GM23248 (cell line): Measurements from ENCODE around the gene ACTN1. TPM values are rescaled to one million over a fixed set of nuclear protein-coding genes. Genes with fewer than 3 reads are reported as not detected.

Source experiments
- DNase-seq: peaks from one replicate; pipeline ENCODE4 v3.0.0-alpha.2; 2015
- H2AFZ ChIP-seq: fragments of 200-600 bp; sonication (generic); 2 replicates; pipeline ENCODE4 v1.6.1; 2016; ENCODE audit warnings: antibody characterized with exemption
- H3F3A ChIP-seq: fragments of 200-600 bp; sonication (generic); 2 replicates; pipeline ENCODE4 v1.6.1; 2016; ENCODE audit warnings: mild to moderate bottlenecking, antibody characterized with exemption, mixed run types; ENCODE audit not compliant: insufficient read depth
- H3K27ac ChIP-seq: fragments of 200-600 bp; sonication (generic); 2 replicates; pipeline ENCODE4 v1.5.1; 2016; ENCODE audit warnings: mild to moderate bottlenecking
- H3K27me3 ChIP-seq: fragments of 200-600 bp; sonication (generic); replicated peaks from 2 replicates; pipeline ENCODE4 v1.6.1; 2016; ENCODE audit warnings: mild to moderate bottlenecking; ENCODE audit not compliant: insufficient read depth
- H3K36me3 ChIP-seq: fragments of 200-600 bp; sonication (generic); 2 replicates; pipeline ENCODE4 v1.6.1; 2016; ENCODE audit warnings: low read depth, mild to moderate bottlenecking
- H3K4me1 ChIP-seq: fragments of 200-600 bp; sonication (generic); 2 replicates; pipeline ENCODE4 v1.6.1; 2016; ENCODE audit warnings: mild to moderate bottlenecking; ENCODE audit not compliant: insufficient read depth
- H3K4me2 ChIP-seq: fragments of 200-600 bp; sonication (generic); one replicate; pipeline ENCODE4 v1.6.1; 2016; ENCODE audit warnings: mild to moderate bottlenecking; ENCODE audit not compliant: unreplicated experiment
- H3K4me3 ChIP-seq: fragments of 200-600 bp; sonication (generic); 2 replicates; pipeline ENCODE4 v1.5.1; 2016; ENCODE audit warnings: mild to moderate bottlenecking
- H3K79me2 ChIP-seq: fragments of 200-600 bp; sonication (generic); 2 replicates; pipeline ENCODE4 v1.6.1; 2016; ENCODE audit warnings: mild to moderate bottlenecking; ENCODE audit not compliant: insufficient read depth
- H3K9ac ChIP-seq: fragments of 200-600 bp; sonication (generic); 2 replicates; pipeline ENCODE4 v1.6.1; 2016; ENCODE audit warnings: mild to moderate bottlenecking
- H3K9me2 ChIP-seq: fragments of 200-600 bp; sonication (generic); 2 replicates; pipeline ENCODE4 v1.6.1; 2016; ENCODE audit warnings: mixed run types, mild to moderate bottlenecking, moderate library complexity; ENCODE audit not compliant: insufficient read depth
- H3K9me3 ChIP-seq: fragments of 200-600 bp; sonication (generic); one replicate; pipeline ENCODE4 v1.6.1; 2017; ENCODE audit warnings: low read depth
- H4K20me1 ChIP-seq: fragments of 200-600 bp; sonication (generic); 2 replicates; pipeline ENCODE4 v1.6.0; 2016; ENCODE audit not compliant: insufficient read depth
- EZH2 ChIP-seq: fragments of 200-600 bp; sonication (generic); IDR thresholded peaks from 2 replicates; pipeline ENCODE4 v1.6.1; 2018; ENCODE audit warnings: antibody characterized with exemption, mild to moderate bottlenecking; ENCODE audit not compliant: insufficient read depth, poor library complexity, severe bottlenecking
- EZH2phosphoT487 ChIP-seq: fragments of 200-600 bp; sonication (generic); IDR thresholded peaks from 2 replicates; pipeline ENCODE4 v1.6.1; 2018; ENCODE audit warnings: antibody characterized with exemption, moderate library complexity, mild to moderate bottlenecking, low read depth; ENCODE audit not compliant: insufficient read depth
- WGBS, 2 experiments: methylation state at CpG; one replicate each; pipeline ENCODE4 v1.1.6; 2015 to 2017; ENCODE audit warnings: low lambda C conversion rate in 2 of 2, low coverage in 1 of 2; ENCODE audit errors: missing lambda C conversion rate in 2 of 2; 5-methylcytosine and 5-hydroxymethylcytosine counted together
- in situ Hi-C: fragments of 300-500 bp; cut with MboI; formaldehyde crosslinking; loops from 2 replicates; pipeline ENCODE4 v1.15.0; 2020
- polyA plus RNA-seq: library from polyadenylated mRNA; unstranded; fragments of >200 nt; fragmentation: Nextera tagmentation; extraction: Ambion mirVana; gene quantifications from 2 replicates; pipeline ENCODE4 v1.2.1, GENCODE V29; 2016
- total RNA-seq: library from RNA; depleted of rRNA; stranded (reverse); fragments of >200 nt; shearing (Covaris generic); gene quantifications from 2 replicates; pipeline ENCODE4 v1.2.3, GENCODE V29; 2014

The ACTN1 gene
- total and polyA plus RNA-seq, 2 experiments from 2014 or later, result 403 to 597 TPM

DNA sequence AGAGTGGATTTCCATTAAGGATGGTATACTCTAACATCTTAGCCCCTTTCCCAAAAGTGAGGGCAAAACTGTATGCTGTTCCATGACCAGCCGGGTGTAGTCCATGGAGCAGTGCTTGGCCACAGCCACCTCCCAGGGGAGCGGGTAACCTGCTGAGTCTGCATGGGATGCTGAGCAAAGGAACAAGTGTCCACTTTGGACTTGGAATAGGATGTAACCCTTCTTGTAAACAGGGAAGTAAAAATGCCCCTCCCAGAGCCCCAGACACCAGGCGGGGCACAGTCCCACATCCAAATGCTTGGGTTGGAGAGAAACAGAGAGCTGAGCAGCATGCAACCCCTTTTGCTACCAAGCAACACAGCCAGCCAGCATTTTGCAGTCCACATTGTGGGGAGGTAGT, 65.6 kb downstream of the ACTN1 start:
- Histone ChIP-seq H2AFZ (no peak overlapping the region), H3K4me3 (no peak overlapping the region), H3K36me3 (peaks cover 81% of the 10 kb centered on the region), H3K9me3 (no peaks in the 10 kb centered on the region), H3K9me2 (no peaks in the 10 kb centered on the region), H3K79me2 (peaks cover 100% of the 10 kb centered on the region), H4K20me1 (peaks cover 13% of the 10 kb centered on the region; the same call in 1 of the 2 replicates), H3K4me2 (no peak overlapping the region), H3K4me1 (peaks cover 7% of the 10 kb centered on the region; the same call in 1 of the 2 replicates), H3K9ac (0 out of 2 replicates have a peak overlapping the region, but pooled peaks have one; percentile 5), H3F3A (peaks cover 79% of the 10 kb centered on the region), H3K27me3 (no peaks in the 10 kb centered on the region), H3K27ac (no peak overlapping the region)
- DNase-seq, result no peak
- TF ChIP-seq EZH2, result no peak
- no peak for TF ChIP-seq EZH2phosphoT487
- in situ Hi-C loops, result loop anchor here (10.0 kb wide), 1 partner anchor 181 kb away; no protein-coding TSS in a partner anchor
- 96% methylated on average over 3 of the region's 3 CpGs for WGBS, 2 experiments

DNA sequence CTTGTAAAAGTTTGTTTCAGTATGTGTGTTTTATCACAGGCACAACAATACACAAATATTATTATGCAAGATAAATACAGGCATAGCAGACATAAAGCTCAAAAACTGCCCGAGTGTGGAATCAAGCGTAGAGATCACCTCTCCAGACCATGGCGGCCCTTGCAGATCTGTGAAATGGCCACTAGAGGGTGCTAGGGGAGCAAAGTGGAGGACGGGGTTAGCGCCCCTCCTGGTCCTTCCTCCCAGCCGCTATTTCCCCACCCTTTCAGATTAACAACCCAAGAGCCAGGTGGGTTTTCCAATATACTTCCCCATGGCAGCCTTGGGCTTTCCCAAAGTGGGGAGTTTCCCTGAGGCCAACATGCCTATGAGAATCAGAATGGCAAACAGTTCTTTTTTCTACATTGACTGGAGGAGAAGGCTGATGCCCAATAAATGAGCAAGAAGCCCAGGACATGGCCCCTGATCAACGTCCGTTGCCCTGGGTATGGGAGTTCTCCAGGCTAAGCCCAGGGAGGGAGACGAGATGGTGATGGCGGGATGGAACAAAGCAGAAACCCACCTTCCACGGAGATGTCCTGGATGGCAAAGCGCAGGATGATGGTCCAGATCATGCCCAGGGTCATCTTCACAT, 67.4 kb downstream of the ACTN1 start:
- Histone ChIP-seq H2AFZ (no peak overlapping the region), H4K20me1 (peaks cover 13% of the 10 kb centered on the region; the same call in 1 of the 2 replicates), H3K9me2 (no peaks in the 10 kb centered on the region), H3K9me3 (no peaks in the 10 kb centered on the region), H3K4me2 (no peak overlapping the region), H3K27me3 (no peaks in the 10 kb centered on the region), H3K36me3 (peaks cover 69% of the 10 kb centered on the region), H3F3A (peaks cover 65% of the 10 kb centered on the region), H3K27ac (peak overlapping the region; percentile 30; the same call in 1 of the 2 replicates), H3K9ac (no peak overlapping the region), H3K4me1 (peaks cover 7% of the 10 kb centered on the region; the same call in 1 of the 2 replicates), H3K4me3 (no peak overlapping the region), H3K79me2 (peaks cover 100% of the 10 kb centered on the region)
- peak; percentile 83 for DNase-seq
- WGBS, 2 experiments, result 42 to 48% methylated on average over 12 of the region's 12 CpGs
- in situ Hi-C loops, result loop anchor here (10.0 kb wide), 1 partner anchor 183 kb away; no protein-coding TSS in a partner anchor
- TF ChIP-seq EZH2phosphoT487 (no peak), EZH2 (no peak)

DNA sequence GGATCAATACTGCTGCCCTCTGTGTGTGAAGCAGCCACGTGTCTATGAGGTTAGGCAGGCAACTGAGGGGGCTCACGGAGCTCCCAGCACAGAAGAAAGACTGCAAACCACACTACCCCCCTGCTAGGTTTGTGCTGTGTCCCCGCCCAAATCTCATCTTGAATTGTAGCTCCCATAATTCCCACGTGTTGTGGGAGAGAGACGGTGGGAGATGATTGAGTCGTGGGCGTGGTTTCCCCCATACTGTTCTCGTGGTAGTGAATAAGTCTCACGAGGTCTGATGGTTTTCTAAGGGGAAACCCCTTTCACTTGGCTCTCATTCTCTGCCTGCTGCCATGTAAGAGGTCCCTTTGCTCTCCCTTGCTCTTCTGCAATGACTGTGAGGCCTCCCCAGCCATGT, 68.6 kb downstream of the ACTN1 start:
- no peaks in the 10 kb centered on the region for H3K9me2 ChIP-seq
- no peak overlapping the region for H3K4me3 ChIP-seq
- no peak overlapping the region for H3K4me2 ChIP-seq
- no peak for DNase-seq
- H3F3A ChIP-seq, result peaks cover 67% of the 10 kb centered on the region
- peaks cover 7% of the 10 kb centered on the region; the same call in 1 of the 2 replicates for H3K4me1 ChIP-seq
- peak overlapping the region; percentile 12; the same call in 1 of the 2 replicates for H3K27ac ChIP-seq
- in situ Hi-C loops, result loop anchor here (10.0 kb wide), 1 partner anchor 184 kb away; no protein-coding TSS in a partner anchor
- H3K36me3 ChIP-seq, result peaks cover 71% of the 10 kb centered on the region
- H4K20me1 ChIP-seq, result peaks cover 13% of the 10 kb centered on the region
- H3K27me3 ChIP-seq, result no peaks in the 10 kb centered on the region
- WGBS, 2 experiments, result 68 to 72% methylated on average over 9 of the region's 9 CpGs
- no peaks in the 10 kb centered on the region for H3K9me3 ChIP-seq
- H3K79me2 ChIP-seq, result peaks cover 100% of the 10 kb centered on the region
- no peak for TF ChIP-seq EZH2
- no peak for TF ChIP-seq EZH2phosphoT487
- no peak overlapping the region for H2AFZ ChIP-seq
- no peak overlapping the region for H3K9ac ChIP-seq

DNA sequence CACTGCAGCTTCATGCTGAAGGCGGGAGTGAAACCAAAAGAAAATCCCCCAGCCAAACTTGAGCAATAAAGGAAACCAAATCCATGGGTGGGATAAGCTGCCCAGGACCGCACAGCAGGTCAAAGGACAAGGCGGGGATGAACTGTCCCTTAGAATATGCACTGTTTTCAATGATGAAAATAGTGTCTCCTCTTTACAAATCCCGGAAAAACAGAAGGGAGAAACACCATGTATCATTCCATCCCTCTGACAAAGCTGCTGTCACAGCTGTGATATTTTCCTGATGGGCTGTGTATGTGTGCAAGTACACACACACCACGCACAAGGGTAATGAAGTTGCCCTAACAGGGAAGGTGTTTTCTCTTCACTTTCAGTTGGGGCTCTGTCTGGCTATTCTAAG, 70.3 kb downstream of the ACTN1 start:
- TF ChIP-seq EZH2, result no peak
- TF ChIP-seq EZH2phosphoT487, result no peak
- in situ Hi-C loops, result no loop called here
- H3K9me2 ChIP-seq, result no peaks in the 10 kb centered on the region
- peaks cover 4% of the 10 kb centered on the region; the same call in 1 of the 2 replicates for H4K20me1 ChIP-seq
- no peak overlapping the region for H3K4me3 ChIP-seq
- peaks cover 67% of the 10 kb centered on the region for H3F3A ChIP-seq
- no peaks in the 10 kb centered on the region for H3K27me3 ChIP-seq
- H3K36me3 ChIP-seq, result peaks cover 73% of the 10 kb centered on the region
- no peak overlapping the region for H3K27ac ChIP-seq
- no peak overlapping the region for H3K9ac ChIP-seq
- WGBS, 2 experiments, result 82 to 83% methylated on average over 5 of the region's 5 CpGs
- DNase-seq, result no peak
- no peaks in the 10 kb centered on the region for H3K9me3 ChIP-seq
- peaks cover 100% of the 10 kb centered on the region for H3K79me2 ChIP-seq
- no peak overlapping the region for H2AFZ ChIP-seq
- H3K4me2 ChIP-seq, result no peak overlapping the region
- peaks cover 7% of the 10 kb centered on the region; the same call in 1 of the 2 replicates for H3K4me1 ChIP-seq
